GM21825 (cell line): ENCODE measurements around the gene COX4I2.

Experiments used
- ATAC-seq: cut with Tn5 transposase; IDR thresholded peaks from one replicate; pipeline ENCODE4 v1.9.1; 2021; ENCODE audit warnings: mild to moderate bottlenecking, moderate library complexity; ENCODE audit not compliant: unreplicated experiment

COX4I2 gene

DNA sequence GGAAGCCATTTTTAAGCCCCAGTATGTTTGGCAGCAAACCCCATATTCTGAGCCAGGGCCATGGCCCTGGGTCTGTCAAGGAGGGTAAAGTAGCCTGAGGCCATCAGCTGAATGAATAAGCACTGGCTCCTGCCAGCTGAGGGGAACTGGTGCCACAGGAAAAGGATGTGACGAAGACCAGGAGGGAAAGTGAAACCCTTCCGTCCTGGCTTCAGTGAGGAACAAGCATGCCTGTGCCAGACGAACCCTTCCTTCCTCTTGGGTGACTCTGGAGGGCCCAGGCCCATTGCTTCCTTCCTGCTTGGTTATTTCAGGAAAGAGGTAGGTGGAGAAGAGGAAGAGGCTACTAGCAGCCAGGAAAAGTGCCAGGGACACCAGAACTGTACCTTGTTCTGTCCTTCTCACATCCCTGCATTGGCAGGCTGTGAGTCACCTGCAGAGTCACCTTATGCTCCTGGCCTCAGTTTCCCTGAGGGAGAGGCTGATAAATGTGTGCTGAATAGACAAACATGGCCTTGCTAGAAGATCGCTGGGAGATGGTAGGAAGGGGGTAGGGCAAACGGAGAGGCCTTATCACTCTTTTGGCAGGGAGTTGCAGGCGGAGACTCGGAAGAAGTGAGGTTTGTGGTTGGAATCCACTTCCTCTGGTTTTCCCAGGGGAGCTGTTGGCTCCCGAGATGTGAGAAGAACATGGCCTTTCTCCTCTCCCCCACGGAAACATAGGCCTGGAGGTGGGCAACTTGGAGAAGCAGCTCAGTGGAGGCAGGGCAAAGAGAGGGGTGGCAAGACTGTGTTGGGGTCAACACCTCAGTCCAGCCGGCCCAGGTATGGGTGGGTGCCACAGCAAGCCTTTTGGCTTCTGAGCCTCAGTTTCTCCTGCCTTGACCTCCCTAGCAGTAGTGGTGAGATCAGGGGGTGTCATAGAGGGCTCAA is 37.4 kb downstream of the COX4I2 start:
- peak; percentile 61 for ATAC-seq

DNA sequence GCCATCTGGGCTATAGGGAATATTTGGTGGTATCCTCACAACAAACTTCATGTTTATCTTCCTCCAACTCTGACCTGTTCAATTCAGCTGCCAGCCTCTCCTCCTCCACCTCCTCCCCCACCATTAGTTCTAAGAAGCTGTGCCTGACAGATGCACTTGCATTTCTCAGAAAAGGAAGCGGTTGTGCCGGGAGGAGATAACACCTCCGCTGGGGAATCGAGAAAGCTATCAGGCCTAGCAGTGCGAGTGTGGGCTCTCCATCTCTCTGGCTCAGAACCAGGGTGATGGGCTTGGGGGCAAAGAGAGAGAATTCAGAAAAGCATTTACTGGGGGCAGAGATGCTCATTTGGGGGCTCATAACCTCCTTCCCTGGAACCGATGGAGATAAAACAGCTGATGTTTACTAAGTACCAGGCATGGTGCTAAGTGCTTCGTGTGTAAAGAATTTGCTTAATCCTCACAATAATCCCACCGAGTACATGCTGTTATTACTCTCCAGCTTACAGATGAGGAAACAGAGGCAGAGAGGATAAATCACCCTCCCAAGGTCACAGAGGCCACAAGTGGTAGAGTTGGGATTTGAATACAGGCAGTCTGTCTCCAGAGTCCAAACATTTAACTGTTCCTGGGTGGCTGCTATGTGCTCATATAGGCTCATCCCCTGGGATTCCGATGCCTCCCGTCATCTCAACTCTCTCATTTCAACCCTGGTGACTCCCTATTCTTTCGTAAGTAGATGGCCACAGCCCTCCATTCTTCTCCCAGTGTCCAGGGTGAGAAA is 38.3 kb downstream of the COX4I2 start:
- peak; percentile 57 for ATAC-seq

DNA sequence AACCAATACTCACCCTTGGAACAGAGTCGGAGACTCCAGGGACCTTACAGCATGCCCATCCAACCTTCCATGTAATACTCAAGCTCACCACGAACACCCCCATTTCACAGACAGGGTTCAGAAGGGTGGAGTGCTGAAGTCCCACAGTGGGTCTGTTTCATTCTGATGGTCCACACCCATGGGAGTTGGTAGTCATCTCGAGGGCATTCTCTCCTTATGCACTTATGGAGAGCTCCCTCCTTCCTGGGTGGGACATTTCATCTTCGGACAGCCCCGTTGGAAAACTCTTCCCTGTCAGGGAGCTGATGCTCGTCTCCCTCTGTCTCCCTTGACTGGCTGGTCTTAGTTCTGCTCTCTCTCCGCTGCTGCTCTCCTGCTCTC is 38.9 kb downstream of the COX4I2 start:
- no peak for ATAC-seq

DNA sequence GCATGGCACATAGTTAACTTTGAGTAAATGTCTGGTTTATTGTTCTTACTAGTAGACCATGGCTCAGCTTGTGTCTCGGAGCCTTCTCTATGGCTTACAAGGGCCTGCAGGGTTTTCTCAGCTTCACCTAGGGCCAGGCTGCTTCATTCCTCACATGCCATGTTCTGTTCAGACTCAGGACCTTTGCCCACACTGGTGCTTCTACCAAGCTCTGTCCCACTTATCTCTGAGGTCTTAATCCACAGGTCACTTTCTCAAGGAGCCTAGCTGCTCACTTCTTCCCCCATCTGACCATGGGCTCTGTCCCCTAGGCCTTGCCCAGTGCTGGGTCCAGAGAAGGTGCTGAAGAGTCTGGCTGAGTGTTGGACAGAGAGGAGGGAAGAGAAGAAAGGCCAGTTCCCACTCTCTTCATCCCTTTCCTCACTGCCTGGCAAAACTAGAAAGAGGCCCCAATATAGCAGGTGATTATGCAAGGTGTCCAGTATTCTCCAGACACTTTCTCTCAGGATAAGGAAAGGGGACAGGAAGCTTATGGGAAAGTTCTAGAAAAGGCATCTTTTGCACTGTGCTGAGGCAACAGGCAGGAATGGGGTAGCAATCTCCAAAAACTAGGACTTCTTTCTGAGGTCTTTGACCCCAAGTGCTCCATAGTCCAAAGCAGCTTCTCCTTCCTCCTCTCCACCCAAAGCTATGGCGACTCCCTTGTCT is 40.0 kb downstream of the COX4I2 start:
- no peak for ATAC-seq

DNA sequence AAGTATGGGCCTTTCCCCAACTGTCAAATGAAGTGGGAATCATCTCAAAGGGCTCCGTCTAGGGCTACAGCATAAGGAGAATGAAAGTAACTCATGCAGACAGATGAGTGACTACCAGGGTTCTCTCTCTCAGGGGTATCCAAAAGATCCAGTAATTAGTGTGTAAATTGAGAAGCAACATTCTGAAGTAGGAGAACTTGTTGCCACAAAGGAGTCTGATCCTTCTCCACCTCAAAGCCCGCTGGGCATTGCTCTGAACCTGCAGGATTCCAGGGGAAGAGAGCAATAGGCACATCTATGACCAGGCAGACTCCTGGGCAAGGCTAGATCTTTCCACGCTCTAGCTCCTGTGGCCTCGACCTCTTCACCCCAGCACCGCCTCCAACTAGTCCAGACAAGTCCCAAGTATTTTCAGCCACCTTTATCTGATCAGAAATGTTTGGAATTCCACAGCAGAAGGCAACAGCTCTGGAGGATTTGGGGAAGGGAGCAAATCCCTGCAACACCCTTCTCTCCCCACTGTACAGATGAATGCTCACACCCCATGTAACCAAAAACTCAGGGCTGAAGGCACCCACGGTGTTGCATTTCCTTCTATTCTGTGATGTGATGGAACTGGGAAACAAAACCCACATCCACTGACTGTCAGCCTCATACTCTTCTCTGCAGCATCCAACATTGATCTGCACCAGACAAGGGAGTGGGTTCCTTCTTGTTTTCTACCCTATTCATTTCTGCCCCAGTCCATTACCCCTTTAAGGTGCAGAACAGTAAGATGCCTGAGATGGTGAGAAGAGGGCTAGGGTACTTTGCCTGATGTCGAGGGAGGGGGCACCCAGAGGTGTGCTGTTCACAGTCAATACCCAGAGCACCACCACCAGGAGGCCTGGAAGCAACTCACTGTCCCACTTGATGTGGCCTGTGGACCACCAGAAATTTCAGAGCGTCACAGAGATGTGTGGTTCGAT is 41.0 kb downstream of the COX4I2 start:
- ATAC-seq: no peak

DNA sequence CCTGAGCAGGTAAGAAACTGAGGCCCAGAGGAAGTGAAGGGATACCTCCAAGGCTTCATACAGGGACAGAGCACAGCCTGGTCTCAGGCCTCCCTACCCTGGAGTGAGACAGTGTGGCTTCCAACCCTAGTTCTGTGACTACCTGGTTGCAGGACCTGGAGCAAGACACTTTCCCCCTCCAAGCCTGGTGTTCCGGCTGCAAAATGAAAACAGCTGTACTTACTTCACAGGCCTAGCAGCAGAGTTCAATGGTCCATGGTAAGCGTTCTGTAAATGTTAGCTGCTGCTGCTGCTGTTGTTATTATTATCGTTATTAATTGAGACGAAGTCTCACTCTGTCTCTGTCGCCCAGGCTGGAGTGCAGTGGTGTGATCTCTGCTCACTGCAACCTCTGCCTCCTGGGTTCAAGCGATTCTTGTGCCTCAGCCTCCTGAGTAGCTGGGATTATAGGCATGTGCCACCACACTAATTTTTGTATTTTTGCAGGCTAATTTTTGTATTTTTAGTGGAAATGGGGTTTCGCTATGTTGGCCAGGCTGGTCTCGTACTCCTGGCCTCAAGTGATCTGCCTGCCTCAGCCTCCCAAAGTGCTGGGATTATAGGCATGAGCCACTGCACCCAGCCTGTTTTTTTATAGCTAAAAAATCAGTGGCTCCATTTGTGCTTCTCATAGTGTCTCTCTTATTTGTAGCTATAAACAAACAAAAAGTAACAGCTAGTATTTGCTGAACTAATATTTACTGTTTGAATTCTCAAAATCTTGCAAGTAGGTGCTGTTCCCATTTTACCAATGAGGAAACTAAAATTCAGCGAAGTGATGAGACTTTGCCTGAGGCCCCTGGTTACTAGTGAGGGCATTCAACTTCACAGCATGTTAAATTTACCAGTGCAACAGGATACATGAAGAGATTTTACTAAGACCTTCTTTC is 41.9 kb downstream of the COX4I2 start:
- no peak for ATAC-seq

DNA sequence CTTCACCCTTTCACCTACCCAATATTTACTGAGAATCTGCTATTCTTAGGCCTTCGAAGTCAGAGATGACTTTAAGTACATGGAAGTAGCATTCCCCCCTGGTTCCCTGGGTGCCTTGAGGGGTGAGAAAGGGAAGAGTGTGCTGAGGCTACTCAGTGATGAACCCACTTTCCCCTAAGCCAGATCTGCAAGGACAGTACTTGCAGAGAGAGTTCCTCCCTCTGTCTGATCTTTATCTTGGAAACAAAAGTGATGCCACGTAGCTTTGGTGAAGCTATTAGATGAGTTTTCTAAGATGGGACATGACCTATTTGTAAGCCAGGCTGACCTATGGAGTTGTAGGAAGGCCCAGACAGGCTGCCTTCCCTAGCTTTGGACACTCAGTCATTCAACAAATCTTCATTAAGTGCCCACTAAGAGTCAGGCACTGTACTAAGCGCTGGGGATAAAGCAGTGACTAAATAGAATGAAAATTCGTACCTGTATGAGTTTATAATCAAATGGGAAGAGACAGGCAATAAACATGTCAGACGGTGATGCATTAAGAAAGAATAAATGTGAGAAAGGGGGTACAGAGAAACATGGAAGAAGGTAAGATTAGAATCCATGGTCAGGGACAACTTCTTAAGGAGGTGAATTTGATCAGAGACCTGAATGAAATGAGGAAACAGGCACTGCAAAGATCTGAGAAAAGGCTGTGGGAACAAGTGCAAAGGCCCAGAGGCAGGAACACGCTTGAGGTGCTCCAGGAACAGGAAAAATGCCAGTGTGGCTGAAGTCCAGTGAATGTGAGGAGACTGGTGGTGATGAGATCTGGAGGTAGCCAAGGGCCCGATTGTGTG is 42.8 kb downstream of the COX4I2 start:
- ATAC-seq: no peak

DNA sequence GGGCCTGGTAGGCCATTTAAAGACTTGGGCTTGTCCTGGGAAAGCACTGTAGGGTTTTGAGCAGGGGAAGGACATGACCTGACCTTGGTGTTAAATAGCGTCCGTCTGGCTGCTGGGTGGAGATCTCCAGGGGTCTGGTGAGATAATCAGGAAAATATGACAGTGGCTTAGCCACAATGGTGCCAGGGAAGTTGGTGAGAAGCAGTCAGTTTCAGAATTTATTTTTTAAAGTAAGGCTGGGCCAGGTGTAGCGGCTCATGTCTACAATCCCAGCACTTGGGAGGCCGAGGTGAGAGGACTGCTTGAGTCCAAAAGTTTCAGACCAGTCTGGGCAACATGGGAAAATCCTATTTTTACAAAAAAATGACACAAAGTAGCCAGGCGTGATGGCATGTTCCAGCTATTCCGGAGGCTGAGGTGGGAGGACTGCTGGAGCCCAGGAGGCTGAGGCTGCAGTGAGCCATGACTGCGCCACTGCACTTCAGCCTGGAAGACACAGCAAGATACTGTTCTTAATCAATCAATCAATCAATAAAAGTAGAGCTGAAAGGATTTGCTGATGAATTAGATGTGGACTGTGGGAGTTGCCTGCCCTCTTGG is 43.5 kb downstream of the COX4I2 start:
- ATAC-seq: no peak

DNA sequence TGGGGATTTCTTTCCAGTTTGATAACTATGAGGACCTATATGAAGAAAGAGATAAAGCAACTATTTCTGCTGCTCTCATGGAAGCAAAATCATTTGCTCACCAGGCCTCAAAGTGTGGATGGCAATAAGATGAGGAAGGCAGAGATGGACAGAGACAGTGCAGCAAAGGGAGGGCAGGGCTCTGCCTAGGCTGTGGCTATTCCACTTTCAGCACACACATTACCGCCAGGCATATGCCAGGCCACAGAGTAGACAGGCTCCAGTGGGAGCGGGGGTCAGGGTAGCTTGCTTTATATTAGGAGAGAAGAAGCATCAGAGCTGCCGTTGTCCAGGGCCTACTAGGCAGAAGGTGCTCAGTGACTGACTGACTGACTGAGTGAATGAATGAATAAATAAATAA is 44.1 kb downstream of the COX4I2 start:
- ATAC-seq: no peak

DNA sequence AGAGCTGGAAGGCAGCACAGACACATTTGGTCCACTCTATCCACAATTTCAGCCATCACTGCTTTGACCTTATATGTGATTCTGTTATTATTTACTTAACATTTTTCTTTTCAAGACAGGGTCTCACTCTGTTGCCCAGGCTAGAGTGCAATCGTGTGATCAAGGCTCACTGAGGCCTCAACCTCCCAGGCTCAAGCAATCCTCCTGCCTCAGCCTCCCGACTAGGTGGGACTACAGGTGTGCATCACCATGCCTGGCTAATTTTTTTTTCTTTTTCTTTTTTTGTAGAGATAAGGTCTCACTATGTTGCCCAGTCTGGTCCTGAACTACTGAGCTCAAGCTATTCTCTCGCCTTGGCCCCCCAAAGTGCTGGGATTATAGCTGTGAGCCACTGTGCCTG is 44.6 kb downstream of the COX4I2 start:
- ATAC-seq: no peak

DNA sequence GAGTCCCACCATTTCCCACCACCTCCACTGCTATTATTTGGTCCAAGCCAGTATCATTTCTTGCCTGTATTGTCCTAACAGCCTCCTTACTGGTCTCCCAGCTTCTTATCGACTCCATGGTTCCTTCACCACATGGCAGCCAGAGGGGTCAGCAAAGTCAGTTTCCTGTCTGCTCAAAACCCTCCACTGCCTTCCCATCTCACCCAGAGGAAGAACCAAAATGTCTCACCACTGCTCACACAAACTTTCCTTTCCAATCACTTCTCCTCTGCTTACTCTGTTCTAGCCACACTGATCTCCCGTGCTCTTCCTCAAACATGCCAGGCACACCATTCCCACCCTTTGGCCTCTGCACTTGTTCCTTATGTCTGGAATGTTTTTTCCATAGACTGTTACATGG is 45.2 kb downstream of the COX4I2 start:
- ATAC-seq: no peak

DNA sequence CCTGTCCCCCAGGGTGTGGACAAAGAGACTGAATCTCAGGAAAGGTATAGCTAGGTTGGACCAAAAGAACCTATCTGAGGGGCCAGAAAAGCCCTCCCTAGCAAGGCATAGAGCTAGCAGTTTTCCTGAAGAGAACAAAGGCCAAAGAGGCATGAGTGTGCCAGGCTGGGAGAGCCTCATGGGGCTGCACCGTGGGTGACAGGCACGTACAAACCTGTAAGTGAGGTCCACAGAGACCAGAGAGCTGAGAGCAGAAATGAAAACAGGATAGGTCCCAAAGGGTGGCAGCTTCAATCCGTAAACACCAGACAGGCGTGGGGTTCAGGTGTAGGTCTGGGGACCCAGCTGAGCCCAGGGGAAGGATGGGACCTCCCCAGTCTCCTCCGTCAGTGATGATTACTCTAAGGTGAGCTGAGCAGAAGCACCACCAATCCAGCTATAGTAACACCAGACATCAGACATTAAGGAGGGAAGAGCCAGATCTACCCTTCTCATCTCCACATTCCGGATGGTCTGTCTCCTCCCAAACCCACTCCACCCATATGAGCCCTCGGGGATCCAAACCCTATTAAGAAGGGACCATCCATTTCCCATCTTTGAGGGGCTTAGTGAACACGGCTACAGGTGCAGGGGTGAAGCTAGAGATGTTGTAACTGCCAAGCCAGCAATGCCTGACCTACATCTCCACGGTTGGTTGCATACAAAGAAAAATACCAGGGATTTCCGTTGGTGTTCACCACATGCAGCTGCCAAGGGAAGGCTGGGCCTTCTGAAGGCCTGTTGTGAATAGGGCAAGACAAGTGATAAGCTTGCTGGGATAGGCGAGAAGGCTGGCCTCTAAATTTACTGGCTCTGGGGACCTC is 46.7 kb downstream of the COX4I2 start:
- peak; percentile 58 for ATAC-seq

DNA sequence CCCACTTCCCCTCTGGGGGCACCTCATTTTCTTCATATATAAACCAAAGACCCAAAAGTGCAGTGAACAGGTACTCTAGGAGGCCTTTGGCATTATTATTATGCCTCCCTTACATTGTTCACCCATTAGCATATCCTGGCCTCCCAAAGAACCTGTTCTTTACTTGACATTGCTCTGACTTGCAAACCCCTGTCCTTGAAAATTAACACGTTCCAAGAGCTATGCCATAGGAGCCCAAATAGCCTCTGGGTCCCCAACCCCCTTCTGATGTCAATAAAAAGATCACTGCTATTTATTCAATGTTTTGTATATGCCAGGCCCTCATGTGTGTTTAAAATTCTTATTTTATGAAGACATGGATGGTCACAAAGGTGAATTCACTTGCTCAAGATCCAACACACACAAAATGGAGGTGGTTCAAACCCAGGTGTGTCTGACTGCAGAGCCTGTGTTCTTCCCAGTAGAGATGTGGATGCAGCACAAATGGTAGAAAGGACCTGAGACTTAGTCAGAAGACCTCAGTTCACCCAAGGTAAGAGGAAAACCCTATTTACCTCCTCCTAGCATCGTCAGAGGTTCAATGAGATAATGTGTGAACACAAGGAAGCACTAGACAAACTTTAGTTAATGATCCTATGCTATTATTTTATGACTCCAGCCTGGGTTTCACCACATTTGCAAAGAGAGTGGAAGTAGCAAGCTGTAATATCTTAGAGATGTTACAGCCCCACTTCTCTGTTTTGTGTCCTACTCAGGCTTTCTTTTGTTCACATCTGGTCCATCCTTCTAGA is 48.3 kb downstream of the COX4I2 start:
- no peak for ATAC-seq

DNA sequence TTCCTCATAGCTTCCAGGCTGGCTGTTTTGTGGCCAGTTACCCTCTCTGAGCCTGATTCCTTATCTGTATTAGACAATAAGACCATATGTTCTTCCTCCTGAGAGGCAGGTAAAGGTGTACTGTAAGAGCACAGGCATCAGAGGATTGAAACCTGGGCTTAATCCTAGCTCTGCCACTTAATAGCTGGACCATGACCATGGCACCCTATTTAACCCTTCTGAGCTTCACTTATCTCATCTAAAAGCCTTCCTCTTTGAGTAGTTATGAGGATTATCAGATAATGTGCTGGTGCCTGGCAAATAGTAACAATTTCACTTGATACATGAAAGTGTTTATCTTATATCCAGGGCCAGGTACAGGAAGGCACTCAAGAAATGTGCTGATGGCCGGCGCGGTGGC is 50.1 kb downstream of the COX4I2 start:
- ATAC-seq: no peak

DNA sequence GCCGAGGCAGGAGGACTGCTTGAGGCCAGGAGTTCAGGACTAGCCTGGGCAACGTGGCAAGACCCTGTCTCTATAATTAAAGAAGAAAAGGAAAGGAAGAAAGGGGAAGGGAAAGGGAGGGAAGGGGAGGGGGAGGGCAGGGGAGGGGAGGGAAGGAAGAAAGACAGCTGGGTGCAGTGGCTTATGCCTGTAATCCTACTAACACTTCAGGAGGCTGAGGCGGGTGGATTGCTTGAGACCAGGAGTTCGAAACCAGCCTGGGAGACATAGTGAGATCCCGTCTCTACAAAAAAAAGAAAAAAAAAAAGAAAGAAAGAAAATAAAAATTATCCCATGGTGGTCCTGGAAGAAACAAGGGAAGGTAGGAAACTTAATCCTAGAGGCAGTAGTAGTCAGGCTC is 51.4 kb downstream of the COX4I2 start:
- no peak for ATAC-seq

DNA sequence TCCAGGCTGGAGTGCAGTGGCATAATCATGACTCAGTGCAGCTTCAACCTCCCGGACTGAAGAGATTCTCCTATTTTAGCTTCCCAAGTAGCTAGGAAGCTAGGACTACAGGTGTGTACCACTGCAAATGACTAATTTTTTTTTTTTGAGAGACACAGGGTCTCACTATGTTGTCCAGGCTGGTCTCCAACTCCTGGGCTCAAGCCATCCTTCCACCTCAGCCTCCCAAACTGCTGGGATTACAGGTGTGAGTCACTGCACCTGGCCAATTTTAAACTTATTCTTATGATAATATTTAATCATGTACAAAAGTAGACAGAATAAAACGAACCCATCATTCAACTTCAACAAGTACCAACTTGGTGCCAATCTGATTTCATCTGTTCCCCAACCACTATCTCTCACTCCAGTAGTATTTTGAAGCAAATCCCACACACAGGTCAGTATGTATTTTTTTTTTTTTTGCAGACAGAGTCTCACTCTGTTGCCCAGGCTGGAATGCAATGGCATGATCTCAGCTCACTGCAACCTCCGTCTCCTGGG is 52.5 kb downstream of the COX4I2 start:
- no peak for ATAC-seq
